Endodermal cell (in vitro differentiated cells): ENCODE data around the gene YOD1. TPM values are rescaled to one million over a fixed set of nuclear protein-coding genes. Genes with fewer than 3 reads are reported as not detected.
A peak's percentile ranks its signal among the peaks of the same experiment; 100 is the strongest.

Experiments
- DNase-seq: peaks from one replicate; pipeline ENCODE4 v3.0.0-alpha.2; 2017
- H3K27ac ChIP-seq: 2 replicates; pipeline ENCODE4 v1.5.1; 2013; ENCODE audit warnings: mild to moderate bottlenecking, low read depth, low read length, moderate library complexity
- H3K27me3 ChIP-seq: 2 replicates; pipeline ENCODE4 v1.6.1; 2013; ENCODE audit warnings: mild to moderate bottlenecking, low read length, moderate library complexity; ENCODE audit not compliant: insufficient read depth, control insufficient read depth, poor library complexity, severe bottlenecking
- H3K36me3 ChIP-seq: 2 replicates; pipeline ENCODE4 v1.7.0; 2013; ENCODE audit warnings: mild to moderate bottlenecking, low read length, moderate library complexity; ENCODE audit not compliant: control insufficient read depth, insufficient read depth
- H3K4me1 ChIP-seq: one replicate; pipeline ENCODE4 v1.7.0; 2013; ENCODE audit warnings: low read length; ENCODE audit not compliant: control insufficient read depth, insufficient read depth
- H3K4me3 ChIP-seq: 2 replicates; pipeline ENCODE4 v1.5.1; 2013; ENCODE audit warnings: mild to moderate bottlenecking, low read length, moderate library complexity
- H3K9ac ChIP-seq: 2 replicates; pipeline ENCODE4 v1.6.1; 2013; ENCODE audit warnings: mild to moderate bottlenecking, low read length, moderate library complexity; ENCODE audit not compliant: poor library complexity, severe bottlenecking; ENCODE audit errors: extremely low read depth
- H3K9me3 ChIP-seq: 2 replicates; pipeline ENCODE4 v1.6.1; 2013; ENCODE audit warnings: mild to moderate bottlenecking, low read length, moderate library complexity; ENCODE audit not compliant: control insufficient read depth
- H3K27ac Mint-ChIP-seq: 2 replicates; pipeline ENCODE4 v1.8.0; 2020; ENCODE audit warnings: mixed read lengths
- H3K27me3 Mint-ChIP-seq: 2 replicates; pipeline ENCODE4 v1.8.0; 2021; ENCODE audit warnings: mild to moderate bottlenecking, mixed read lengths; ENCODE audit not compliant: insufficient read depth
- H3K36me3 Mint-ChIP-seq: 2 replicates; pipeline ENCODE4 v1.8.0; 2020; ENCODE audit warnings: low read depth, mixed read lengths
- H3K4me1 Mint-ChIP-seq: 2 replicates; pipeline ENCODE4 v1.8.0; 2020; ENCODE audit warnings: mixed read lengths
- H3K4me3 Mint-ChIP-seq: 2 replicates; pipeline ENCODE4 v1.8.0; 2020; ENCODE audit warnings: mild to moderate bottlenecking, moderate library complexity, mixed read lengths
- H3K9me3 Mint-ChIP-seq: 2 replicates; pipeline ENCODE4 v1.8.0; 2020; ENCODE audit warnings: mild to moderate bottlenecking, mixed read lengths
- WGBS, 2 experiments: methylation state at CpG; one replicate each; pipeline versions ENCODE4 v1.1.5 to v1.1.7; 2013; ENCODE audit warnings: missing lambda C conversion rate in 2 of 2, mixed read lengths in 1 of 2; ENCODE audit not compliant: insufficient coverage in 1 of 2, insufficient read length in 1 of 2; 5-methylcytosine and 5-hydroxymethylcytosine counted together
- total RNA-seq, 2 donors: library from RNA; stranded (reverse); fragmentation: NEBNext Ultra II Directional in 1 of 2; extraction: Animal tissue kit (Norgen Biotek cat#: 25700) in 1 of 2; gene quantifications; 2 replicates in 1 of 2; 3 replicates in 1 of 2; pipeline ENCODE4 v1.2.1, GENCODE V29; 2021
- TF ChIP-seq, protein P1 (sequence below): fragments of 200-600 bp; sonication (generic); conservative IDR thresholded peaks from 2 replicates; pipeline ENCODE4 v1.5.0; 2021; ENCODE audit warnings: antibody characterized with exemption, mild to moderate bottlenecking

The YOD1 gene
- total RNA-seq, 2 donors from 2014 or later, result 10.8 to 18.8 TPM

DNA sequence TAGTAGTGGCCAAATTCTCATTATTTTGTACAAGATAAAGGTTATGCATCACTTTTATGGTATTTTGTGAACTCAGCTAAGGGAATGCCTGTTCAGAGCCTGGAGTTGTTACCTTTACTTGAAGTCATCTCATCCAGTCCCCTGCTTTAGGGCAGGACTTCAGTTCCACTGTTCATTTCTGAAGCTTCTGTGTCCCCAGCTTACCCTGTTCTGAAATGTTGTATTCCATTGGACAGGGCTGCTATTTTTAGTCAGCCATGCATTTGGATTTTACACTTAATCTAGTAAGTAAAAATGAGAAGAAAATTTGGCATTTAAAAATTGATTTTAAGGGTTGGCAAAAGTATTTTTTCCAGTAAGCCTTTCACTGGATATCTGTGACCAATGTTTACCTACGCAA lies 26.0 kb upstream of the YOD1 start:
- TF ChIP-seq, protein P1, sequence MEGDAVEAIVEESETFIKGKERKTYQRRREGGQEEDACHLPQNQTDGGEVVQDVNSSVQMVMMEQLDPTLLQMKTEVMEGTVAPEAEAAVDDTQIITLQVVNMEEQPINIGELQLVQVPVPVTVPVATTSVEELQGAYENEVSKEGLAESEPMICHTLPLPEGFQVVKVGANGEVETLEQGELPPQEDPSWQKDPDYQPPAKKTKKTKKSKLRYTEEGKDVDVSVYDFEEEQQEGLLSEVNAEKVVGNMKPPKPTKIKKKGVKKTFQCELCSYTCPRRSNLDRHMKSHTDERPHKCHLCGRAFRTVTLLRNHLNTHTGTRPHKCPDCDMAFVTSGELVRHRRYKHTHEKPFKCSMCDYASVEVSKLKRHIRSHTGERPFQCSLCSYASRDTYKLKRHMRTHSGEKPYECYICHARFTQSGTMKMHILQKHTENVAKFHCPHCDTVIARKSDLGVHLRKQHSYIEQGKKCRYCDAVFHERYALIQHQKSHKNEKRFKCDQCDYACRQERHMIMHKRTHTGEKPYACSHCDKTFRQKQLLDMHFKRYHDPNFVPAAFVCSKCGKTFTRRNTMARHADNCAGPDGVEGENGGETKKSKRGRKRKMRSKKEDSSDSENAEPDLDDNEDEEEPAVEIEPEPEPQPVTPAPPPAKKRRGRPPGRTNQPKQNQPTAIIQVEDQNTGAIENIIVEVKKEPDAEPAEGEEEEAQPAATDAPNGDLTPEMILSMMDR, result no peak
- H3K9me3 ChIP-seq, result no peaks in the 10 kb centered on the region
- no peaks in the 10 kb centered on the region for H3K9me3 Mint-ChIP-seq

GRCh38 chr1:207076181-207076955 lies 25.4 kb upstream of the YOD1 start:
- Histone ChIP-seq H3K4me3 (no peak overlapping the region), H3K4me1 (peaks cover 8% of the 10 kb centered on the region), H3K9ac (no peak overlapping the region), H3K27me3 (no peaks in the 10 kb centered on the region), H3K27ac (no peak overlapping the region), H3K9me3 (no peaks in the 10 kb centered on the region), H3K36me3 (no peaks in the 10 kb centered on the region)
- WGBS, 2 experiments, result 95 to 97% methylated on average over 4 of the region's 5 CpGs
- Mint-ChIP-seq H3K27me3 (no peaks in the 10 kb centered on the region), H3K4me1 (peaks cover 10% of the 10 kb centered on the region), H3K4me3 (no peak overlapping the region), H3K27ac (no peak overlapping the region), H3K9me3 (no peaks in the 10 kb centered on the region), H3K36me3 (no peaks in the 10 kb centered on the region)
- DNase-seq, result peak; percentile 10
- TF ChIP-seq, protein P1, result no peak

More for the DNA sequence above, 26.0 kb upstream of the YOD1 start:
- no peaks in the 10 kb centered on the region for H3K27me3 ChIP-seq
- no peaks in the 10 kb centered on the region for H3K36me3 ChIP-seq
- H3K9ac ChIP-seq, result no peak overlapping the region
- peaks cover 8% of the 10 kb centered on the region for H3K4me1 ChIP-seq
- DNase-seq, result no peak
- 80 to 100% methylated on average over 1 of the region's 1 CpG for WGBS, 2 experiments
- no peak overlapping the region for H3K4me3 ChIP-seq
- Mint-ChIP-seq H3K36me3 (no peaks in the 10 kb centered on the region), H3K4me3 (no peak overlapping the region), H3K27me3 (no peaks in the 10 kb centered on the region), H3K27ac (no peak overlapping the region), H3K4me1 (peaks cover 10% of the 10 kb centered on the region)
- no peak overlapping the region for H3K27ac ChIP-seq

DNA sequence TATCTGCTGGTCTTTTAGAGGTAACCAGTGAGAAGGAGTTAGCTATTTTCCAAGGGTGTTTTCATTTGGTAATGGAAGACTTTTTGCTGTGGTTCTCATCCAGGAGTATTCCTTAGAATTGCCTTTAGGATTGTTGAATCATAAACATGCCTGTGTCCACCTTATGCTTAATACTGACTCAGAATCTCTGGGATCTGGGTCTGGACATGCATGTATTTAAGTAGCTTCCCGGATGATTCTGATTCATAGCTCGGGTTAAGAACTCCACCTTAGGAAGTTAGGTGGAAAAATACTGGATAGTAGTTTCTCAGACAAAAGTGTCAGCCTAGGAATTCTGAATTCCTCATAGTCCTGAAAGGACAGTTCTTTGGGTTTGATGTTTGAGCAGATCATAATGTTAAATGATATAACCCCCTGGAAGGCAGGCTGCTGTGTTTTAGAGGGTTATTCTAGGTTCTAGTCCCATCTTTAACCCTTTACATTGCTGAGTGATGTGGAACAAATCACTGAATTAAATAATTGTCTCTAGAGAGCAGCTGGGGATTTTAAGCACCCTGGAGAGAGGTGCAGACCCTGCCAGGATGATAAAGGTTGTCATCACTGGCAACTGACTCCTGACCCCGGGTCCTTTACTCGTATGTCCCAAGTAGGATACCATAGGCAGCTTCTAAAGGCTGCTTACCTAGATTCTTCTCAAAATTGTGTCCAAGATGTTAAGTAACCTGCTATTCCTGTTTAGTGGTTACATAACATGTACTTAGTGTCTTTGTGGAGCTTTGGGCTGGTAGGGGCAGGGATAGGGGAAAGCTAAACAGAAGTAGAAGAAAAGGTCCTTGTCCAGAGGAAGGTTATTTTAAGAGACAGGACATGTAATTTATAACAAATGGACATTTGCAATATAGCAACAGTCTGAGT lies 23.2 kb upstream of the YOD1 start:
- Mint-ChIP-seq H3K4me1 (peaks cover 10% of the 10 kb centered on the region), H3K27ac (no peak overlapping the region), H3K9me3 (no peaks in the 10 kb centered on the region), H3K36me3 (peaks cover 9% of the 10 kb centered on the region), H3K4me3 (no peak overlapping the region), H3K27me3 (no peaks in the 10 kb centered on the region)
- peak; percentile 15 for DNase-seq
- 92 to 97% methylated on average over 3 to 4 of the region's 4 CpGs for WGBS, 2 experiments
- no peak overlapping the region for H3K27ac ChIP-seq
- no peaks in the 10 kb centered on the region for H3K27me3 ChIP-seq
- peaks cover 3% of the 10 kb centered on the region for H3K36me3 ChIP-seq
- peaks cover 8% of the 10 kb centered on the region for H3K4me1 ChIP-seq
- no peaks in the 10 kb centered on the region for H3K9me3 ChIP-seq
- H3K9ac ChIP-seq, result no peak overlapping the region
- TF ChIP-seq, protein P1, result no peak
- no peak overlapping the region for H3K4me3 ChIP-seq
